ENCODE data around the gene XKR8. TPM values are rescaled to one million over a fixed set of nuclear protein-coding genes. Genes with fewer than 3 reads are reported as not detected.
A peak's percentile ranks its signal among the peaks of the same experiment; 100 is the strongest.

XKR8 gene
- total RNA-seq, 1 experiment from 2014 or later = 17.2 TPM

- no peak overlapping the region for H3K4me2 ChIP-seq (ENCODE audit: insufficient read depth, insufficient read length, low read length)
These were observed 8.9 kb downstream of the XKR8 start for GRCh38 chr1:27968692-27969091.

More at GRCh38 chr1:27968692-27969091, 8.9 kb downstream of the XKR8 start:
- H4K20me1 ChIP-seq (ENCODE audit: control insufficient read depth, insufficient read depth, insufficient read length) = no peaks in the 10 kb centered on the region
- H3K18ac ChIP-seq (ENCODE audit: insufficient read length, low read depth, low read length) = no peak overlapping the region
- H3K23ac ChIP-seq (ENCODE audit: insufficient read length, low read depth, low read length) = no peak overlapping the region
- no peak overlapping the region for H3K27ac ChIP-seq (ENCODE audit: insufficient read length, low read depth, low read length)
- no peak overlapping the region for H2BK5ac ChIP-seq (ENCODE audit: insufficient read length, low read length)
- no peak overlapping the region for H3K9ac ChIP-seq (ENCODE audit: extremely low read depth, insufficient read length, low read length)
- H2BK15ac ChIP-seq (ENCODE audit: low read depth, low read length) = no peak overlapping the region
- no peak overlapping the region for H2AK5ac ChIP-seq (ENCODE audit: insufficient read length, low read length)
- TF ChIP-seq CTCF (conservative IDR thresholded peaks at IDR 0.05) = no peak
- H3T11ph ChIP-seq (ENCODE audit: low read length) = no peak overlapping the region
- H4K91ac ChIP-seq (ENCODE audit: insufficient read length, low read depth, low read length) = no peak overlapping the region
- no peak overlapping the region for H4K5ac ChIP-seq (ENCODE audit: insufficient read length, low read depth, low read length)
- H3K9me3 ChIP-seq (ENCODE audit: control insufficient read depth, low read depth, low read length) = no peaks in the 10 kb centered on the region
- Mint-ChIP-seq H3K4me1 (no peaks in the 10 kb centered on the region), H3K36me3 (ENCODE audit: insufficient read depth in 1 of 3, low read depth in 3 of 3) (peaks cover 9 to 49% (median 31%) of the 10 kb centered on the region in 3 experiments; a peak in 6 of 7 replicates), H3K9me3 (no peaks in the 10 kb centered on the region), H3K27me3 (ENCODE audit: low read depth) (no peaks in the 10 kb centered on the region; the same call in 1 of the 2 replicates), H3K4me3 (no peak overlapping the region), H3K27ac (peak overlapping the region in 2 of 3 experiments; percentile 18; a peak in 4 of 7 replicates)
- WGBS (ENCODE audit: extremely low coverage, insufficient read length, low lambda C conversion rate) = no CpG with 5 or more reads among the region's 3 CpGs
- H3K27me3 ChIP-seq (ENCODE audit: insufficient read depth, low read length) = no peaks in the 10 kb centered on the region
- DNase-seq = no peak
- no peaks in the 10 kb centered on the region for H3K79me1 ChIP-seq (ENCODE audit: insufficient read depth, low read depth, low read length, poor library complexity, severe bottlenecking)
- H3K4me1 ChIP-seq (ENCODE audit: insufficient read depth, low read length) = no peaks in the 10 kb centered on the region
- H4K8ac ChIP-seq (replicated peaks; ENCODE audit: insufficient read length, low read depth, low read length) = no peak overlapping the region
- H2BK120ac ChIP-seq (ENCODE audit: low read depth, low read length, poor library complexity, severe bottlenecking) = no peak overlapping the region
- H2BK12ac ChIP-seq (ENCODE audit: insufficient read length, low read depth, low read length) = no peak overlapping the region
- no peak overlapping the region for H3K4ac ChIP-seq (ENCODE audit: low read depth, low read length)
- H3K79me2 ChIP-seq (ENCODE audit: insufficient read depth, low read length) = no peaks in the 10 kb centered on the region
- H3K56ac ChIP-seq (ENCODE audit: insufficient read length, low read depth, low read length) = no peak overlapping the region
- no peaks in the 10 kb centered on the region for H3K23me2 ChIP-seq (ENCODE audit: insufficient read length, low read depth, low read length, poor library complexity, severe bottlenecking)
- no peak overlapping the region for H2AFZ ChIP-seq (ENCODE audit: low read length)
- no peak overlapping the region for H3K14ac ChIP-seq (ENCODE audit: insufficient read depth, low read length)
- H2BK20ac ChIP-seq (ENCODE audit: low read depth, low read length, poor library complexity, severe bottlenecking) = no peak overlapping the region
